SKM-1 treated with dmso at 0.1 percent for 144 hours (cell line): ENCODE data around the gene NANOS3.
"Not testable (repeated sequence)": the region's sequence is repeated elsewhere in the genome, so short reads cannot be mapped to it uniquely, and the experiment has no call there.

Source experiments
- DNase-seq: peaks from one replicate; lab custom pipeline; 2025; ENCODE audit not compliant: unreplicated experiment; lab: John Stamatoyannopoulos, UW

NANOS3 gene

DNA sequence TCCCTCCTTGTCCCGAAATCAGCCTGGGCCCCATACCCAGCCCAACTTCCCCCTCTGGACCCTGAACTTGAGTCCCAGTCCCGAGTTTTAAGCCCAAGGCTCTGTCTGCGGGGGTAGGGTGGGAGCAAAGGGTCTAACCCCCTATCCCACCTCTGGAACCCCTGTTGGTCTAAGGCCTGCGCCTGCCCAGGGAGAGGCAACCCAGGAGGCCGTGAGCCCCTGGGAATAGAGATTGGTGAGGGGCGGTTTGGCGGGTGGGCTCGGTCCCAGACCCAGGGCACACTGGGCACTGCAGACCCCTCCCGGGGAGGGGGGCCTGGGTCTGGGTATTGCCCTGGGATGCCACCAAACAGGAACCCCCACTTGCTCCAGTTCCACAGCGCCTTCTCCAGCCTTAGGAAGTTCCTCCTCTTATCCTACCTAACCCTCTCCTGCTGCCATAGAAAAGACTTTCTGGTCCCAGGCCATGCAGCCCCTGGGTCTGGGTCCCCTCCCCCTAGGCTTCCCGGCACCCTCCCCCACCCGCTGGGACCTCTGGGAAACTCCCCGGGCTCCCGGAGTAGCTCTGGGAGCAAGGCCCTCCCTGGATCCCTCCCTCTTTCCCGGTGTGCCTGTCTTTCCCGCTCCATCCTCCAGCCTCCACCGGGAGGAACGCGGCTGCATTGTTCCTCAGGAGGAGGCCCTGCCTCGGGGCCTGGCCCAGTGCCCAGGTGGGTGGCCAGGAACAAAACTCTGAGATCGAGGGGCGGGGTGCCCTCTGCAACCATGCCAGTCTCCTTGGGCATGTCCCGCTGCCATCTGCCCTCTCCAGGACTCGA is 33.6 kb upstream of the NANOS3 start:
- no peak for DNase-seq

DNA sequence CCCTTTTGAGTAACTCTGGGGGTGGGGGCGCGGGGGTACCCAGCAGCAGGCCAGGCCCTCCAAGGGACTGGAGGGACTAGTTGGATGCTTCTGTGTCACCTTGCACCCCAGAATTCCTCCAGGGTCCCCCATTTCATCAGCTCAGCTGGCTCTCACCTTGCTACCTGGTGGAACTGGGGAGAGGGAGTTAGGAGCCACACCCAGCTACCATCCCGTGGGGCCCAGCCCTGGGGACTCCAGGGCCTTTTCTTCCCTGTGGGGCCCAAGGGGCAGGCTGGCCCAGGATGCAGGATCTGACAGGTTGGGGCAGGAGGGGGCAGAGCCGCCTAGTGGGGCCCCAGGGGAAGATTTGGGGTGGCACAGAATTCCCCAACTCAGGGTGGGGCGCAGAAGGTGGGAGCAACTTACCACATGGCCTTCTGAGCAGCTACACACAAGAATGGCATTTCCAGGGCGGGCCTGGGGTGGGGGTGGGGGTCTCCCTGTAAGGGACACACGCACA is 32.8 kb upstream of the NANOS3 start:
- DNase-seq = no peak

DNA sequence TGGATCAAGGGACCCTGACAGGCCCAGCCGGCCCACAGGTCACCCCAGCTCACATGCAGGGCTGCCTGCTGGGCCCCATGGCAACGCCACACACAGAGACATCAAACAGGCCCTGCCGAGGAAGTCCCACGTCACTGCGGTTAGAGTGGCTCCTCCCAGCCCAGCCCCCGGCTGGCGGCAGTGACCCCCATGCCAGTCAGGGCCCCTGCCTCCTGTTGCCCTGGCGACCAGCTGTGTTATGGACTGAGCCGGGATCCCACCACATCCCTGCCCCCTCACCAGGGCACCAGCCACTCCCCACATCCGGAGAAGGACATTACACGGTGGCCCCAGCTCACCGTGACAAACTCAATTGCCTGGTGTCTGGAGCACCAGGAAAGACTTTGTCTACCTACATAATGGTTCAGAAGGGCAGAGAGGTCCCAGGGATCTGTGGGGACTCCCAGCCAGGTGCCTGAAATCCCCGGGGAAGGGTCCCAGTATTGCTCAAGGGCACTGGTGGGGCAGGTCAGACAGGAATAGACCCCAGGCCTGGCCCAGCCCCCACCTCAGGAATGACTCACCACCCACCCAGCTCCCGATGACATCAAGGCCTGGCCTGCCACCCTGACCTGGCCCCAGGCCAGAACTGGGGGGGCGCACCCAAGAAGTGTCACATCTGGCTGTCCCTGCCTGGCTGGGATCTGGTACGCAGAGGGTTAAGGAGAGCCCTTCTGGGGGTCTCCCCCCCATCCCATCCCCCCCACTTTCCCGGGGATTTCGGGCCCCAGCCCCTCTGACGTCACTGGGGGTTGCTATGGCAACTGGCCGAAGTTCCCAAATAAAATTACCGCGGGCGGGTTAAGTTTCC is 30.2 kb upstream of the NANOS3 start:
- peak; percentile 83 for DNase-seq

DNA sequence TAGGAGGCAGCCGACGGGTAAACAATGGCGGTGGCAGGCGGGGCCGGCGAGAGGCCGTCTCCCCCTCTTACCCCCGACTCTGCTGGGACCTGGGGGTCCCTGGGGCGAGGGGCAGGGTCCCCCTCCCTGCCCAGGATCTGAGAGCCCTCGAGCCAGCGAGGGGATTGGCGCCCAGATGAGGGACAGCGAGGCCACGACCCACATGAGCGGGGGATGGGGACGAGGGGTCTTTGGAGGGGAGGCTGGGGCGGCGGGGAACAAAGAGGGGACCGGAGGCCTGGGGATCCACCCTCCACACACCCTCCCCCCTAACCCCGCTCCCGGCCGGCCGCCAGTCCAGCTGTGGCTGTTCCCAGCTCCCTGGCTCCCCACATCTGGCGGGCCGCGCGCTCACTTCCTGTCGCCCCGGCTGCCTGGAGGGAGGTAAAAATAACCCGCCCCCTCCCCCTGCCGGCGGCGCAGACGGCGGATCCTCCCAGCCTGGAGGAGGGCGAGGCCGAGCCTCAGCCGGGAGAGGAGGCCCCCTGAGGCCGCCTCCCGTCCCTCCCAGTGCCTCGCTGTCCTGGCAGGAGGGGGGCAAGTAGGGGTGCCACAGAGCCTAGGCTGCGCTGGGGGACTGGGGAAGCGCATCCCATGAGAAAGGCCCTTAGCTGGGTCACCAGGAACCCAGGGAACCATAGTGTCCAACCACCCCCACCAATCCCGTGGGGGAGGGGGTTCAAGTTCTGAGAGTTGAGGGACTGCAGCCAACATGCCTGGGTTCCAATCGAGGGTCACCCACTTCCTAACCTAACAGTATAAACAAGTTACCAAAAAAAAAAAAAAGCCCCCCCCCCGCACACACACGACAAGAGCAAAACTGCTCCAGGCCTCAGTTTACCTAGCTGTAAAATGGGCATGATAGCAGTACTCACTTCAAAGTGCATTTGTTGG is 29.3 kb upstream of the NANOS3 start:
- DNase-seq = peak; percentile 58

DNA sequence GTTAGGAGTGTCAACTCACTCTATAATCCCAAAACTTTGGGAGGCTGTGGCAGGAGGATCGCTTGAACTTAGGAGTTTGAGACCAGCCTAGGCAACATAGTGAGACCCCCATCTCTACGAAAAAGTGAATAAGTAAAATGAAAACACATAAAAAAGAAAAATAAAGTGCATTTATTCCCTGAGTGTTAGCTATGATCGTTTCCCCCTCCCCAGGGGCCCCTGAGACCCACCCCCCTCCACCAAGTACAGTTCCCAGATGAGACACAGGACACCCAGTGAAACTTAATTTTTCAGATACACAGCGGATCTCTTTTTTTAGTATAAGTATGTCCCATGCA is 28.6 kb upstream of the NANOS3 start:
- no peak for DNase-seq

DNA sequence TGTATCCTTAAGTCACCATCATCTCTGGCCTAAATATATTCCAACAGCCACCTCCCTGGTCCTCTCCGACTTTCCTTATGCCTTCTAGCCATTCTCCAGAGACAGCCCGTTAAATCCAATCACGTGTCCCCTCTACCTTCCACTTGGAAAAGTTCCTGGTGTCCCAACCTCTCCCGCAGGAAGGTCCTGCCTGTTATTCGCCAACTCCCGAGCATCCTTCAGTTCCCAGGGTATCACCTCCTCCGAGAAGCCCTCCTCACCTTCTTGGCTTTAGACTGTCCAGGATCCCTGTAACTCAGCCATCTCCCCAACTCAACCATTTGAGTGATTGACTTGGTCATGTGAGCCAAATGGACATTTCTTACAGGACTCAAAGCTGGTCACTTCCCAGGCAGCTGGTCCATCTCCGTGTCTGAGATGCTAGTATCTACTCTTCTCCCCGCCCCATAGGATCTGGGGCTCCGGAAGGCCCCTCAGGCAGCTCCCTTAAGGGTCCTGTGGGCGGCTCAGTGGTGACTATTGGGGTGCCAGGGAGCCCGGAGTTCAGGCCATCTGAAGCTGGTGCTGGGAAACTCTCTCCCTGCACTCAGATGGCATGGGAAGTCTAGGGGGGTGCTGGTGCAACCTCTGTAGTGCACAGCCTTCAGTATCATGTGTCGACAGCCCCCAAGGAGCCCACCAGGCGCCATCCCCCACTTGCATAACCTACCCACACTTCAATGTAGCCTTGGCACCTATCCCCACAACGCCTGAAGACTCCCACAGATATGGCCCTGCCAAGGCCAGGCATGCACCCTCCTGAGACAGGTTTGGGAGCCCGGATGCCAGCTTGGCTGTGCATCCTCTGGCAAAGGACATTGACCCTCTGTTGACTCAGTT is 27.9 kb upstream of the NANOS3 start:
- DNase-seq = no peak

DNA sequence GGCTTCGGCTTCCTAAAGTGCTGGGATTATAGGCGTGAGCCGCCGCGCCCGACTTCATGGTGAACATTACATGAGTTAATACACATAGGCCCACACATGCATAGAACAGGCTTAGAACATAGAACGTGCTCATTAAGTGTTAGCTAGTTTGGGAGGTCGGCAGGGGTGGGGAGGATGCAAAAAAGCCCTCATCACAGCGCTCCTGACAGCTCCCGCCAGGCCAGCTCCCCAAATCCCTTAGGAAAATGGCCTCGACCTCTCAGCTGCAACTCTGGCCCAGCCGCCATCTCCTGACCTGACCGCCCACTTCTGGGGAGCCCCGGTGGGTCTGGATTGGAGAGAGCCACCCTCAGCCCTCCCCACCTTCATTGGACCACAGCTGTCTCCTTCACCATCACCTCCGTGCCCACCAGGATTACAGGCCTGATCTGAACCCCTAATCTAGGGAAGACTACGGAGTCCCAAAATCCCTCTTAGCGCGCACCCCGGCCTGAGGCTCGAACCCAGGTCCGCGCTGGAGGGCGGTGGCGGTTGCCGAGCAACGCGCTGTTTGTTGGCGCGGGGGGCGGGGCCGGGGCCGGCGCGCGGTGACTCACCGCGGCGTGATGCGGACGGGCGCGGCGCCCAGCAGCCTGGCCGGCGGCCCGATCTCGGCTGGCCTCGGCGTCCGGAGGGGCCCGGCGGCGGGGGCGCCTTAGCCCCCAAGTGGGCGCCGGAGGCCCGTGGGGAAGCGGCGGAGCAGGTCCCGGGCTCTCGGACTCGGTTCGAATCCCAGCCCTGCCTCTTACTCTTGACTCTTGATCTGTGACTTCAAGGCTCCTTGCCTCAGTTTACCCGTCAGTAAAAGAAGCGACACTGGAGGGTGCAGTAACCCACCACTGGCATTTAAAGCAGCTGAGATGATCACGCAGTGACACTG is 26.7 kb upstream of the NANOS3 start:
- DNase-seq = peak; percentile 56

DNA sequence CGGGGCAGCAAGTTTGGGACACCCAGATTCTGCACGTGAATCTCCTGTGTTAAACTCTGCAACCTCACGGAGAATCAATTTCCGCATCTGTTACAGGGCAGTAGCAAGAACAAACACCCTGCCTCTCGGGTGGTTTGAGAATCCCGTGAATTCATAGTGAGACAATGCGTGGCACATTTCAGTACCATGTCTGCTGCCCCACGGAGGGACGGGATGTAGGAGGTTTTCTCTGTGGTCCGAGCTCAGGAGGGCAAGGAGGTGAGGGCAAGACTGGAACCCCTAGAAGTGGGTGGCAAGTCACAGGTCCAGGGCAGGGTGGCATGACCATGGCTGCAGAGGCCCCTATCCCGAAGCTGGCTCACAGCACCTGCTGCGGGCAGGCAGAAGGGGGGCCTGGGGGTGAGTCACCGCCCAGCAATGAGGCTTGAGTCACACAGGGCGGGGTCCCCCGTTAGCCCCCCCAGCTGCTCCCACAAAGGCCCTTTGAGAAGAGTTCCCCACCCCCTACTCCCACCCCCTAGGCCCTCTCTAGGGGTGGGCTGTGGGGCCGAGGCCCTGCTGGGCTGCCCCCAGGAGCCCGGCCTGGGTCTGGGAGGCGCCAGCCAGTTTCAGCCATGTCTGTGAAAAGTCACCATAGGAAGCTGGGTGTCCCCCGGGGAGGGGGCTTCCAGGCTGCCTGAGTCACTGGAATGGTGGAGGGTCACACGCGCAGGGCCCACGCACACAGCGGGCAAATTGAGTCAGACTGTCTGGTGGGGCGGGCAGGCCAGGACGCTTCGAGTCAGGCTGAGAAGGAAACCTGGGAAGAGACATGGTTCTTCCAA is 25.8 kb upstream of the NANOS3 start:
- no peak for DNase-seq

DNA sequence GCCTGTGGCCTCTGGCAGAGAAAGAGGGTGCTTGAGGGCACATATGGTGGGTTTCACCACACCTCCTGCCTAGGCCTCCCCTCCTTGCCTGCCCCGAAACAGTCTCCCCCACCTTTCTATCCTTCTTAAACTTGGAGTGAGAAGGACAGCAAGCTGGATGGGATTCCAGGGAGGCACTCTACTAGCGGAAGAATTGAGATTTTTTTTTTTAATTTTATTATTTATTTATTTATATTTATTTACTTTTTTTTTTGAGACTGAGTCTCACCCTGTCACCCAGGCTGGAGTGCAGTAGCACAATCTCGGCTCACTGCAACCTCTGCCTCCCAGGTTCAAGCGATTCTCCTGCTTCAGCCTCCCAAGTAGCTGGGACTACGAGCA is 25.2 kb upstream of the NANOS3 start:
- not testable (repeated sequence) for DNase-seq

DNA sequence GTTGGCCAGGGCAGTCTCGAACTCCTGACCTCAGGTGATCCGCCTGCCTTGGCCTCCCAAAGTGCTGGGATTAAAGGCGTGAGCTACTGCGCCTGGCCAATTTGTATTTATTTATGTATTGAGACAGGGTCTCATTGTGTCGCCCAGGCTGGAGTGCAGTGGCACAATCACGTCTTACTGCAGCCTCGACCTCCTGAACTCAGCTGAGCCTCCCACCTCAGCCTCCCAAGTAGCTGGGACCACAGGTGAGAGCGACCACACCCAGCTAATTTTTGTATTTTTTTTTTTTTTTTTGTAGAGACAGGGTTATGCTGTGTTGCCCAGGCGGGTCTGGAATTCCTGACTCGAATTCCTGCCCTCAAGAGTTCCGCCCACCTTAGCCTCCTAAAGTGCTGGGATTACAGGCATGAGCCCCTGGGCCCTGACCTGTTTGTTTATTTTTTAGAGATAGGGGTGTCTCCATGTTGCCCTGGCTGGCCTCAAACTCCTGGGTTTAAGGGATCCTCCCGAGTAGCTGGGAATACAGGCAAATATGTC is 24.7 kb upstream of the NANOS3 start:
- not testable (repeated sequence) for DNase-seq

DNA sequence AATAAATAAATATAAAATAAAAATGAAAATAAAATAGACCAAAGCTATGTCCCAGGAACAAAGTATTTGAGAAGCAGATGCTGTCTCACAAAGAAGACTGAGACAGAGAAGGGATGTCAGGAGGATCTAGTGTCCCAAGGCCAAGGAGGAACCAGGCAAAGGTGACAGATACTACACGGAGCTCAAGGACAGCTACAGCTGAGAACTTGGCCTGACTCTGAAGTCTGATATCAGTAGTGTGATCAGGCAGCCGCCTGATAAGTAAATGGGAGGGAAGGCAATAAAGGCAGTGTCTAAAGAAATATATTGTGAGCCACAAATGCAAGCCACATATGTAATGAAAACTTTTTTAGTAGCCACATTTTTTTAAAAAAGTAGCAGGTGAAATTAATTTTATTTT is 20.4 kb upstream of the NANOS3 start:
- no peak for DNase-seq

DNA sequence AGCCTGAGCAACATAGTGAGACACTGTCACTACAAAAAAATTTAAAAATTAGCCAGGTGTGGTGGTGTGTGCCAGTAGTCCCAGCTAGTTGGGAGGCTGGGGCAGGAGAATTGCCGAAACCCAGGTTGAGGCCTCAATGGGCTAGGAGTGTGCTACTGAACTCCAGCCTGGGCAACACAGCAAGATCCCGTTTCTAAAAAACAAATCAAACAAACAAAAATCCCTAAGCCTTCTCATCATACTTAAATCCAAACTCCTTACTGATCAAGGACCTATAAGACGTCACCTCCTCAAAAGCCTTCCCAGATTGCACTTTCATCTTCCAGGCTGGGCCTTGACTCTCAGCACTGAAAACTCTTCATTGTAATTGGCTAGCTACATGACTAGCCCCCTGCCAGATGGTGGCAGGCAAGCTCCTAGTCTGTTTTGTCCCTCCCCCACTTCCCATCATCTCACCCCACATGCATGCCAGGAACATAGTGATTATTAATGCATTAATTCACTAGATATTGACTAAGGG is 17.5 kb upstream of the NANOS3 start:
- no peak for DNase-seq

DNA sequence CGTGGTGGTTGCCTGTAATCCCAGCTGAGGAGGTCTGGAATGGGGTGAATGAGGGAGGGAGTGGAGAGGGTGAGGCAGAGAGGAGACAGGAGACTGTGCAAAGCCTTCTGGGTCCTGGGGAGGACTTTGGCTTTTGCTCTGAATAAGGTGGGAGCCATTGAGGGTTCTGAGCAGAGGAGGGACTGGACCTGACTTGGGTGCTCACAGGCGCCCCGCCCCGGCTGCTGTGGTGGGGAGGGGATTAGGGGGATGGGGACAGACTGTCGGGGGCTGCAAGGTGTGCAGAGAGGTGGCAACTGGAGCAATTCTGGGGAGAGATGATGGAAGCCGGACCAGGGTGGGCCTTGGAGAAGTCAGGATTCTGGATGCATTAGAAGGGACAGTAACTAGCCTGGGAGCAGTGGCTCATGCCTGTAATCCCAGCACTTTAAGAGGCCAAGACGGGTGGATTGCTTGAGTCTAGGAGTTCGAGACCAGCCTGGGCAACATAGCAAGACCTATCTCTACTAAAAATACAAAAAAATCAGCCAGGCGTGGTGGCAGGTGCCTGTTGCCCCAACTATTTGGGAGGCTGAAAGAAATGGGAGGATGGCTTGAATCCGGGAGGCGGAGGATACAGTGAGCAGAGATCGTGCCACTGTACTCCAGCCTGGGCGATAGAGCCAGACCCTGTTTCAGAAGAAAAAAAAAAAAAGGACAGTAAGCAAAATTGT is 16.1 kb upstream of the NANOS3 start:
- no peak for DNase-seq

DNA sequence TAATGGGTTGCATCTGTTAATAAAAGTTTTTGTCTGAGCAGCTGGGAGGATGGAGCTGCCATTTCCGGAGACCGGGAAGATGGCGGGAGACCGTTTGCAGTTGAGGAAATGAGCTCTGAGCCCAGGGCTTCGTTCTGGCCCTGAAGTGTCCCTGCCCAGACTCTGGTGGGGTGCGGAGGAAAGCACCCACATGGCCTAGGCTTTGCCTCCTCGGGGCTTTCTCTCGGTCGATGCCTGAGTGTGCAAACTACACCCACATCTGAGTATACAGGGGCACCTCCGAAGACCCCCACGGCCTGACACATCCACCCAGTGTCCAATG is 15.6 kb upstream of the NANOS3 start:
- no peak for DNase-seq

DNA sequence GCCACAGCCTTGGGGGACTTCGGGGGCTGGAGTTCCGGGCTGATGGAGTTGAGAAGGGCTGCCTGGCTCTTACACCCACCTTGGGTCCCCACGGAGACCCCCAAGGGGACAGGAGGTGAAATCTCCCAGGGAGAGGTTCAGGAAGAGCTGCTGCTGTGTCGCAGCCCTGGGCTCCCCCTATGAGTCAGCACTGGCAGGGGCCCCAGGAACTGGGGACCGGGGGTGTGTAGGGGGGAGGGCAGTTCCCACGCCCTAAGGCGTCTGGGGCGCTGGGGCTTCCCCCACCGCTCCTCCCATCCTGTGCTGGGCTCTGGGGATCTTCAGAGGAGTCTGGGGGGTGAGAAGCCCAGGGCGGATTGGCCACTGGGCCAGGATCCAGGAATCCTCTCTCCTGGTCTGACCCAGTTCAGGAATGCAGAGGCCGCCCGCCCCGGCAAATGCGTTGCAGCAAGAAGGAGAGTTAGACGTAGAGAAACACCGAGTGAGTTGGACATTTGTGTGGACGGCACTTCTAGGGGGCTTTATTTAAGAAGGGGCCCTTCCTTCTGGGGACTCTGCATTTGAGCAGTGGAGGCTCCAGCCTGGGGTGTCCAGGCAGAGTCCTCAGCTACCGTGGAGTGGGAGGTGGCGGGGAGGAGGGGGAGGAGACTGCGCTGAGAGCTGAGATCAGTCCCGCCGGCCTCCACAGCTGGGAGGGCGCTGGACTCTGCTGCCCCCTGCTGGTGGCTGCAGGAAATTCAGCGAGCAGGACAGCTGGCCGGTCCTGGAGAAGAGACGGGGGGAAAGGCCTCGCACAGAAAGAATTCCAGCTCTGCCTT is 15.0 kb upstream of the NANOS3 start:
- DNase-seq = peak; percentile 77

DNA sequence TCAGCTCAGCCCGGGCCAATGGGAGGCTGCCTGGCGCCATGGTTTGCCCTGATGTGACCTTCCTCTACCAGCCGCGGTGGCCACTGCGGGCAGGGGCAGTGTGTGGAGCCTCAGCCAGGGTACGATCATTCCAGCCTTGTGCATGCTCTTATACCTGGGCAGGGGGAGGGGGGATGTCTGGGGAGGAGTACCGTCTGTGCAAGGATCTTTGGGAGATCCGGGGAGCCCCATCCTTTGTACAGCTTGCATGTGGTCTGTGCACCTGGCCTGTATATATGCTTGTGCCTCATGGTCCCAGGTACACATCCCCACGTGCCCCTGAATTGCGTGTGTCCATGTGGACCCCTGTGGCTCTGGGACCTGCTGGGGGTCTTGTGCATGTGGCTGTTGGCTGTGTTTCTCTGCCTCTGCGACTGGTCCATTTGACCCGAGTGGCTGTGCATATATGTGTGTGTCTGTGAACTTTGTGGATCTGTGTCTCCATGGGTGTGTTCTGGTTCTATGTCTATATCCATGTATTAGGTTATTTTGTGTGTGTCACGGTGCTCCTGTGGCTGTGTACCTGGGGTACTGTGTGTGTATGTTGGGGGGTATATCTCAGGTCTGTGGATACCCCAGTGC is 12.8 kb upstream of the NANOS3 start:
- DNase-seq = no peak
